NAMALWA (cell line): ENCODE measurements around the gene PLAGL1.
"Not testable (repeated sequence)": the region's sequence is repeated elsewhere in the genome, so short reads cannot be mapped to it uniquely, and the experiment has no call there.

Experiments
- DNase-seq: peaks from one replicate; pipeline ENCODE4 v3.0.0-alpha.2; 2015; ENCODE audit warnings: low spot score

The PLAGL1 gene, protein sequence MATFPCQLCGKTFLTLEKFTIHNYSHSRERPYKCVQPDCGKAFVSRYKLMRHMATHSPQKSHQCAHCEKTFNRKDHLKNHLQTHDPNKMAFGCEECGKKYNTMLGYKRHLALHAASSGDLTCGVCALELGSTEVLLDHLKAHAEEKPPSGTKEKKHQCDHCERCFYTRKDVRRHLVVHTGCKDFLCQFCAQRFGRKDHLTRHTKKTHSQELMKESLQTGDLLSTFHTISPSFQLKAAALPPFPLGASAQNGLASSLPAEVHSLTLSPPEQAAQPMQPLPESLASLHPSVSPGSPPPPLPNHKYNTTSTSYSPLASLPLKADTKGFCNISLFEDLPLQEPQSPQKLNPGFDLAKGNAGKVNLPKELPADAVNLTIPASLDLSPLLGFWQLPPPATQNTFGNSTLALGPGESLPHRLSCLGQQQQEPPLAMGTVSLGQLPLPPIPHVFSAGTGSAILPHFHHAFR

GRCh38 chr6:144008120-144008811 lies at the start of gene PLAGL1:
Gene PLAGL1, minus strand, starts transcription at chr6:144008259. Its CDS starts 60,123 bp downstream, at chr6:143948136.
- no peak for DNase-seq

DNA sequence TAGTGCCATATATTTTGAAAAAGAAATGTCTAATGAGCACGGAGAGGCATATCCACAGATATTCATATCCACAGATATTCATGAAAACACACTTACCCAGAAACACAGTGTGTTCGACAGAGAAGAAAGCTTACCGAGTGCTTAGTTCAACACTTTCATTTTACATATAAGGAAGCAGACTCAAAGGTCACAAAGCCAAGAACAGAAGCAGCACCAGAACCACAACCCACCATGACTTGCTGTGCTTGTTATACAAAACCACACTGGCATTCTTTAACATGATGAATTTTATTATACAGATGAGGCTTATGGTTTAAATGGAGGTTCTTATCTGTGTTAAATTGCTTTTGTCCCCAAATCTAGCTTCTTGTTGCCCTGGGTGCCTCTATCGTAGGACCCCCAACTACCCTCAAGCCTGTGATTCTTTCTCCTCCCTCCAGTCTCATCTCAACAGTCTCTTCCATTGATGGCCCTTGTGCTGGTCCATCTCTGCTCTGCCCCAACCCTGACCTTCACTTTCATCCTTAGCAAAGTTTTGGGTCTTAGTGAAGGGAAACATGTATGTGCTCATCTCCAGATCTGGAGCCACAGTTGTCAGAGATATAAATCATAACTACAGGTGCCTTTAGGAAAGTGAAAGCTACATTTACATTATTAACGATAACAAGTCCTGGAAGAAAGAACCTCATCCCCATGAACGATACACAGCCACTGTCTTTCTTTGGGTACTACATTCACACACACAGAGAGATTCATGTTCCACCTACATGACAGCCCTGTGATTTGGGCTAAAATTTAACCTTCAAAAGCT lies 47.3 kb upstream of the PLAGL1 start:
- no peak for DNase-seq

GRCh38 chr6:144053601-144054000 lies 45.5 kb upstream of the PLAGL1 start:
- no peak for DNase-seq

DNA sequence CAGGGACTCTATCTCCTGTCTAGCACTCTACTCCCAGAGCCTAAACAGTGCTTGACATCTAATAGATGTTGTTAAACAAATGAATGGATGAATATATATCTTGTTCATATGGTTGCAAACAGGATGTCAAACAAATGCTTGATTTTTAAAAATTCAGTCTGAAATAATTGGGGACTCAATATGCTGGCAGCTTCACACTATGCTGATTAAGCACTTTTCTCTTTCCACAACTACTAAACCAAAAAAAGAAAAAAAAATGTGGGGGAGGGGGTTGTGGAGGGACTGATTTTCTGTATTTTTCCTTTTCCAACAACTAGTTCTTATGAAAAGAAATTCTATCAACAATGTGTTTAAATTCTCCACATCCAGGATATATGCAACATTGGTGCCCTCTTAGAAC lies 44.4 kb upstream of the PLAGL1 start:
- DNase-seq: no peak

DNA sequence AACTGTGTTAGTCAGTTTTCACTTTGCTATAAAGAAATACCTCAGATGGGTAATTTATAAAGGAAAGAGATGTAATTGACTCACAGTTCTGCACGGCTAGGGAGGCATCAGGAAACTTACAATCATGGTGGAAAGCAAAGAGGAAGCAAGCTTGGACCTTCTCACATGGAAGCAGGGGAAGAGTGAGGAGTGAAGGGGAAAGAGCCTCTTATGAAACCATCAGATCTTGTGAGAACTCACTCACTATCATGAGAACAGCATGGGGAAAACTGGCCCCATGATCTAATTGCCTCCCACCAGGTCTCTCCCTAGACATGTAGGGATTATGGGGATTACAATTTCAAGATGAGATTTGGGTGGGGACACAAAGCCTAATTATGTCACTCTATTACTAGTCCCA lies 41.3 kb upstream of the PLAGL1 start:
- DNase-seq: no peak

DNA sequence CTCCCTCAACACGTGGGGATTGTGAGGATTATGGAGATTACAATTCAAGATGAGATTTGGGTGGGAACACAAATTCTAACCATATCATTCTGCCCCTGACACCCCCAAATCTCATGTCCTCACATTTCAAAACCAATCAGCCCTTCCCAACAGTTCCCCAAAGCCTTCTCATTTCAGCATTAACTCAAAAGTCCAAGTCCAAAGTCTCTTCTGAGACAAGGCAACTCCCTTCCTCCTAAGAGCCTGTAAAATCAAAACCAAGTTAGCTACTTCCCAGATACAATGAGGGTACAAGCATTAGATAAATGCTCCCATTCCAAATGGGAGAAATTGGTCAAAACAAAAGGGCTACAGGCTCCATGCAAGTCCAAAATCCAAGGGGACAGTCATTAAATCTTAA lies 39.6 kb upstream of the PLAGL1 start:
- DNase-seq: no peak

DNA sequence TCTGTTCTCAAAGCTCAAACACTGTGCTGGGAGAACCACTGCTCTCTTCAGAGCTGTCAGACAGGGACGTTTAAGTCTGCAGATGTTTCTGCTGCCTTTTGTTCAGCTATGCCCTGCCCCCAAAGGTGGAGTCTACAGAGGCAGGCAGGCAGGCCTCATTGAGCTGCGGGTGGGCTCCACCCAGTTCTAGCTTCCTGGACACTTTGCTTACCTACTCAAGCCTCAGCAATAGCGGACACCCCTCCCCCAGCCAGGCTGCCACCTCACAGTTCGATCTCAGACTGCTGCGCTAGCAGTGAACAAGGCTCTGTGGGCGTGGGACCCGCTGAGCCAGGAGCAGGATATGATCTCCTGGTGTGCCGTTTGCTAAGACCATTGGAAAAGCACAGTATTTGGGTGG lies 38.6 kb upstream of the PLAGL1 start:
- not testable (repeated sequence) for DNase-seq

DNA sequence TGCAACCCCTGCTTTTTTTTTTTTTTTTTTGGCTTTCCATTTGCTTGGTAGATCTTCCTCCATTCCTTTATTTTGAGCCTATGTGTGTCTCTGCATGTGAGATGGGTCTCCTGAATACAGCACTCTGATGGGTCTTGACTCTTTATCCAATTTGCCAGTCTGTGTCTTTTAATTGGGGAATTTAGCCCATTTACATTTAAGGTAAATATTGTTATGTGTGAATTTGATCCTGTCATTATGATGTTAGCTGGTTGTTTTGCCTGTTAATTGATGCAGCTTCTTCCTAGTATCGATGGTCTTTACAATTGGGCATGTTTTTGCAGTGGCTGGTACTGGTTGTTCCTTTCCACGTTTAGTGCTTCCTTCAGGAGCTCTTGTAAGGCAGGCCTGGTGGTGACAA lies 36.9 kb upstream of the PLAGL1 start:
- DNase-seq: not testable (repeated sequence)

DNA sequence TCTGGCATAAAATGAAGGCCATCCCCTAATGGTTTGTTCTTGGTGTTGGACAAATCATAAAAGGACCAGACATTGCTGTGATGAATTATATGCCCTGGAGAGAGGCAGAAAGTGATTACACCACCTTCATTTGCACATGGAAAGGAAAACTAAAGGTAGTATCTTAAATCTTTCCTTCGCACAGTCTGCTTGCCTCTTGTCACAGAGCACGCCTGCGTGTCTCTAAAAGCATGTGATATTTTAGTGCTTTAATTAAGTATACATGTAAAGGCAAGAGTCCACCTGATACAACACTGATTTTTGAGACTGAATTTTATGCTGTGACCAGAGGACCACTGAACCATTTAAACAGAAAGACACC lies 28.8 kb upstream of the PLAGL1 start:
- no peak for DNase-seq

DNA sequence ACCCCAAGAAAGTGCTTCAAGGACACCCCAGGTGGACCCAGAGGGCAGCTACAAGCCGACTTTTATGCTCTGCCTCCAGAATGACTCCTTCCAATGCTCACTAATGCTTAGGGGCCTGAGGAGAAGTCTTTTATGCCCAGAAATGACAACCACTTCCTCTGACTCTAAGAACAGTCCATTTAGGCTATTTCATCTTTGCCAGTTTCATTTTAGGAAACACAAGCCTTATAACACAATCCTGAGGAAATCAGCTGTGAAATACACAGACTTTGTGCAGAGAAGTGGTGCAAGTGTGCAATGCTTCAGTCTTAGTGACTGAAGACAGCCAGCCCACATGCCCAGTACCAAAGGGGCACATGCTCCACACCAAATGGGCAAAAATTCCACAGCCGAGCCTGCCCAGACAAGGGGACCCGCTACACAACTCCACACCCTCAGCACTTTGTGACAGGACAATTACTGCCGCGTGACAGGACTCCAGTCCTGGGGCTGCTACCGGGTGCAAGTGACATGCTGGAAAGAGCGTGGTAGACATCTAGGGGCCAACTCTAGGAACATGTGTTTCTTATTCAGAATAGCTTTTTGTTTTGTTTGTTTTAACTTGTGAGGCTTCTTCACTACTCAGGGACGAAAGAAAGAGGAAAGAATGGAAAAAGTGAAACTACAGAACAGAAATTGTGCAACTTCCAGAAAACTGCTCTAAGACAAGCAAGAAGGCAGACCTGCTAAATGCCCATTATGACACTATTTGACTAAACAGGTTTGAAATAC lies 28.2 kb upstream of the PLAGL1 start:
- no peak for DNase-seq

DNA sequence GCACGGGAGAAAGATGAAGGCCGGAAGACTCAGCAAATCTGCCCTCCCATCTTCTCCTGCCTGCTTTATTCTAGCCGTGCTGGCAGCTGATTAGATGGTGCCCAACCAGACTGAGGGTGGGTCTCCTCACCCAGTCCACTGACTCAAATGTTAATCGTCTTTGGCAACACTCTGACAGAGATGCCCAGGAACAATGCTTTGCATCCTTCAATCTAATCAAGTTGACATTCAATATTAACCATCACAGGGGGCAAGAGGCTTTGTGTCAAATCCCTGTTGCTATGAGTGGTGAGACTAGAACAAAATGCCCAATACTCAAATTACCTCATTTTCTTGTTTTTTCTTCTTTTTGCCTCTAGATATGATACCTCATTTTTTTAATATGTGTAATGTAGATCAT lies 27.4 kb upstream of the PLAGL1 start:
- no peak for DNase-seq

DNA sequence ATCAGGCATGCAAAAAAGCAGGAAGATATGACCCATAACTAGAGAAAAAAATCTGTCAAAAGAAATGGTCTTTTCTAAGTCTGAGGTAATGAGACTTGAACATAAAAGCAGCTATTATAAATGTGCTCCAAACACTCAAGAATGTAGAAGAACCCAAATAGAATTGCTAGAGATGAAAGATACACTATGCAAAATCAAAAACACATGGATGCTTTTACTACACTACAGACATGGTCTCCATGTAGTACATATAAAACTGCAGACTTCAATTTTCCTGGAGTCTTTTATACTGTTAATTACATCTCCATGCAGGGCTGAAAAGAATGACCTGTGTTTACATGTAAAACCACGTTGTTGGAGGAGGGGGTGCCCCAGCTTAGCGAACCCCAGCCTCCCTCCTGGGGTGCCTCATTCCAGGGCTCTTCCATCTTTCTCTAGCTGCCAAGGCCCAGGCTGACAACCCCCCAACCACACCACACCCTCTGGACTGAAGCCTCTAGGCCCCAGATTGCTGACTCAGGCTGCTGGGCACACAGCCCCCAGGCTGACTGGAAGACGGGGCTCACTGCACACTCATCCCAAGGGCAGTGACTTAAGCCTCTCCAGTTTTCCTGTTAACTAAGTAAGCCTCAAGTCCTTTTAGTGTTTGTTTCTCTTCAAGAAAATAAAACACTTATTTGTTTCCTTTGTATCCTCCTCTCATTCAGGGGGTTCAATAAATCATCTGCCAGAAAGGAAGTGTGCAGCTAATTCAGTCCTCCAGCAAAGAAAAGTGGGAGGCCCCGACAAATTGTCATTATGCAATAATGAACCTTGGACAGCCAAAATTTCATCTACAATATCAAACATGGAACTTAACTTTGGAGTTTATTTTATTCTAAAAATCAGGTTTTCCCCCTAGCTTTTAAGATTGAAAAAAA lies 26.0 kb upstream of the PLAGL1 start:
- no peak for DNase-seq

DNA sequence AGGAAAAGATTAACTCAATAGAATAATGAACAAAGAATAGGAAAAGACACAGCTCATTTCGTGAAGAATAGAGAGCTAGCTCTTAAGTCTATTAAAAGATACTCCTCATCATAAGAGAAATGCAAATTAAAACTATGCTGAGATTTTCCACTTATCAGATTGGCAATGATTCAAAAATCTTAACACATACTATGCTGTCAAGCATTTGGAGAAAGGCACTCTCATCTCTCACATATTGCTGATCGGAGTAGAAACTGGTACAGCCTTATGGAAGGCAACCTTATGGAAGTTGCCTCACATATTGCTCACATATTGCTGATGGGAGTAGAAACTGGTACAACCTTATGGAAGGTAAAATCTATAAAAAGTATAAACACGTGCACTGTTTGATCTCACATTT lies 21.4 kb upstream of the PLAGL1 start:
- DNase-seq: no peak

- no peak for DNase-seq
Measured at GRCh38 chr6:144027932-144028587, 20.0 kb upstream of the PLAGL1 start.

DNA sequence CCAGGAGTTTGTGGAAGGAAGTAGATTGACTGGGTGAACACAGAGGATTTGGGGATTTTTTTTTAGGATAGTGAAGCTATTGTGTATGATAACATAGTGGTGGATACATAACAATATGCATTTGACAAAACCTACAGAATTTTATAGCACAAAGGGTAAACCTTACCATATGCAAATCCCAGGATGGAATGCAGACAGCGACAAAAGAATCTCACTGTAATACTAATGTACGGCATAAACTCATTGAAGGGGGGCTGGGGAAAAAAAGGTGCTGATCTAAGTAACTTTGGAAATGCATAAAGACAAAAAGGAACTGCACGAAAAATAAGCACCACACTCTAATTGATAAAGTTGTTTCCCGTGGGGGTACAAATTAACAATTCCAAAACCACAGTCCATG lies 15.2 kb upstream of the PLAGL1 start:
- DNase-seq: no peak

DNA sequence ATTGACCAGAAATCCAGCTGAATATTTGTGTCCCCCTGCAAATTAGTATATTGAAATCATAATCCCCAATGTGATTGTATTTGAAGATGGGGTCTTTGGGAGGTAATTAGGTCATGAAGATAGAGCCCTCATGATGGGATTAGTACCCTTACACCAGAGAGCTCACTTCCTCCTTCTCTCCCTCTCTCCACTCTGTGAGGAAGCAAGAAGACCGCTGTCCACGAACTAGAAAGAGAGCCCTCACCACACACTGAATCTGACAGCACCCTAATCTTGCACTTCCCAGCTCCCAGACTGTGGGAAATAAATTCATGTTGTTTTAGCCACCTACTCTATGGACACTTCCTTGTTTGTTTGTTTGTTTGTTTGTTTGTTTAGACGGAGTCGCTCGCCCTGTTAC lies 11.9 kb upstream of the PLAGL1 start:
- no peak for DNase-seq

DNA sequence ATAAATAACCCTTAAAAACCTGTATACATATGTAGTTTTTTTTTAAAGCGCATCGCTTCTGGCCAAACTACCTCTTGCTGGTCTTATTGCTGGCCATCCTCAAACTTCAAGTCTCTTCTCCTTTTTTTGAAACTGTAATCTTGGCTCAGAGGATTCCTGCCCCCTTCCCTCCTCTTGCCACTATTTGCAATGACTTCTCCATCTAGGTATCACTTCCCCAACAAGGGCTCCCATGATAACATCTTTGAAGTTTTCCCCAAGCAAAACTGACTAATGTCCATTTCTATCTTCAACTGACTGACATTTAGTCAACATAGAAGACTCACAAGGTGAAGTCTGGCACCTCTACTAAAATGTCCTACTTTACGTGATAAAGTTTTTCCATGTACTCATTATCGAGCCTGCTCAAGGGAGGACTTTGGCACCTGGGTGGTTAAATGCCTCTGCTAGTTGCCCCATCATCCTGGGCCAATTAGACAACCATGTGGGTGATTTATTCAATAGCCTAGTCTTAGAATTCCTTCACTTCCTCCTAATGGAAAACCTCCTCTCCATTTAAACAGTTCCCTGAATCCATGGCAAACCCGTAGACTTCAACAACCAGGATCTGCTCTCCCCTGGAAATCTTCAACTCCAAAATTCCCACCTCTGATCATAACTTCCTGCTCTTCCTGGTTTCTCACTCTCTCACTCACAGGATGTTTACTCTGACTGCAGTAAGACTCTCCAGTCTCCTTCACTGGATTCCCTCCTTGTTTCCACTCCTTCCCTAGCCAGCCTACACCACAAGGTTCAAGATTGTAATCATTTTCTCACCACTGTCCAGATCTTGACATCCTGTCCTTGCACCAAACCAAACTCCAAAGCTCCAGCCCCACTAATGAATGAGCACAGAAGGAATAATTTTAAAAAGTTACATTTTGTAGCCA lies 9.4 kb upstream of the PLAGL1 start:
- DNase-seq: no peak

- peak; percentile 75 for DNase-seq
Measured at GRCh38 chr6:144013486-144013909, 5.4 kb upstream of the PLAGL1 start.

DNA sequence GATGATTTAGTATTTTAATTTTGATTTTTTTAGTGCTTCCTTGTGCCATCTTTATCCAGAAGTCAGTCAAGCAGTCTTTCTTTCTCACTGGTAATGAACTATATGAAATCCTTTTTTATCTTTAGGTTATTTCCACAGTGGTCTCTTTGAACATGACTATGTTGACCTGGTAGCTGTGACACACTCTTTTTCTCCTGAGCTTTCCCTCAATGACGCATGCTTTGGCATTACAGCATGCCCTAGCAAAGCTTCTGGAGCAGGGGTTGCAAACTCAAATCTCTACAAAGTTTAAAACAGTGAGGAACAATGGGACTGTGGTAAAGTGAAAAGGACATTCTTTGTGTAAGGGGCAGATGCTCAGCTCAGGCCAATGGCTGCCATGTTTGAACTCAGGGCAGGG lies 4.5 kb upstream of the PLAGL1 start:
- no peak for DNase-seq
